HG02981 (cell line): ENCODE data around the gene TFCP2L1.

ENCODE experiments used
- ATAC-seq: cut with Tn5 transposase; IDR thresholded peaks from one replicate; pipeline ENCODE4 v1.9.1; 2021; ENCODE audit warnings: mild to moderate bottlenecking, moderate library complexity; ENCODE audit not compliant: unreplicated experiment

Gene TFCP2L1

DNA sequence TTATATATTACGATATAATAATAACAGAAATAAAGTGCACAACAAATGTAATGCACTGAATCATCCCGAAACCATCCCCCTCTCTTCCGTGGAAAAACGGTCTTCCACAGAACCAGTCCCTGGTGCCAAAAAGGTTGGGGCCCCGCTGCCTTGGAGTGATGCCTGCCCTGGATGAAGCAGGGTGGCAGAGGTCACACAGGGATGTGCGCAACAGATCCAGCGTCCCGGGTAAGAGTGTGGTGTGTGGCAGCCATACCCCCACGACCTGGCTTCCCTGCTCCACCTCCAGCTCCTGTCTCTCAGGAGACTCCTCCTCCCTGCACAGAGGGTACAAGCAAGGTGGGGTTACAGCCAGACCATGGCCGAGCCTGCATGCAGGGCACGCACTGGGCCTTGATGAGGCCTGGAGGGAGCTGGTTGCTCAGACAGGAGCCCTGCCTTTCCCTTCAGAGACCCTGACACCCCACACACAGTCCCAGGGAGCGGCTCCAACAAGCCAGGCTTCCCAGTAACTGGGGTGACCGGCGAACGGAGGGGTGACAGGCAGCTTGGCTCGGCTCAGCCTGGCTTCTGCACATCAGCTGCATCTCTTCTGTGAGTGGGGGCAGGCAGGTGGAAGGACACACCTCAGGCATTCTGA, 41.1 kb downstream of the TFCP2L1 start:
- no peak for ATAC-seq

DNA sequence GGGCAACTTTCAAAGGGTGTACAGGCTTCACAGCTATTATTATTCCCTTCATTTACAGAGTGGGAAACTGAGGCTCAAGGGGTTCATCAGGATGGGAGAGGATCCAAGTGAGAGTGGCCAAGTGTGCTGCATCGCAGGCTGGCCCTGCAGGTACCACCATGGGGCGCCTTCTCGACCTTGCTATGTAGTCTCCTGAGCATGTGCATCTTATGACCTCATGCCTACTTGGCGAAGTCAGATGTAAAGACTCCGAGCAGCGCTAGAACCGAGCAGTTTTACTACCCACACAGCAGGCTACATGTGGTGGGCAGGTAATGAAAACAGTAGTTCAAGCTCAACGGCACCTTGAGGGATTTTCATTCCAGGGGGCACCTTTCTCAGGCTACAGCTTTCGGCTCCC, 42.0 kb downstream of the TFCP2L1 start:
- no peak for ATAC-seq

- no peak for ATAC-seq
Measured at GRCh38 chr2:121242175-121242875, 42.7 kb downstream of the TFCP2L1 start.

- ATAC-seq: no peak
Measured at GRCh38 chr2:121241466-121241865, 43.5 kb downstream of the TFCP2L1 start.

DNA sequence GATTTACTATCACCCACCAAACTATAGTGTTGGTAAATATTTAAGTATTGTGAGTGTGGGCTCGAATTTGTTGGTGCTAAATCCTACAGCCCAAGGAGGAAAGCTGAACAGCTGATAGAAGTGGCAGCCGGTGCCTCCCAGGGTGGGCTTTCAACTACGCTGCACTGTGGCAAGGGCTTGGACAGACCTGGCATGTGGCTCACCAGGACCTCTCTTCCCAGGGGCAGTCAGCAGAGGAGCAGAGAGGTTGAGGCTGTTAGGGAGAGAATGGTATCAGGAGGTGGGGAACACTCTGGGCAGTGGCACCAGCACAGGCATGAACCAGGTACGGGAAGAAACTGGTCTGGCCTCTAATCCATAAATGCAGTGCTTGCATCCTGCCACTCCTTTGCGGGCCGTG, 44.6 kb downstream of the TFCP2L1 start:
- ATAC-seq: no peak

- no peak for ATAC-seq
Measured at GRCh38 chr2:121239969-121240368, 45.0 kb downstream of the TFCP2L1 start.

- ATAC-seq: no peak
Measured at GRCh38 chr2:121239471-121239870, 45.5 kb downstream of the TFCP2L1 start.

- ATAC-seq: no peak
Measured at GRCh38 chr2:121238828-121239227, 46.2 kb downstream of the TFCP2L1 start.

DNA sequence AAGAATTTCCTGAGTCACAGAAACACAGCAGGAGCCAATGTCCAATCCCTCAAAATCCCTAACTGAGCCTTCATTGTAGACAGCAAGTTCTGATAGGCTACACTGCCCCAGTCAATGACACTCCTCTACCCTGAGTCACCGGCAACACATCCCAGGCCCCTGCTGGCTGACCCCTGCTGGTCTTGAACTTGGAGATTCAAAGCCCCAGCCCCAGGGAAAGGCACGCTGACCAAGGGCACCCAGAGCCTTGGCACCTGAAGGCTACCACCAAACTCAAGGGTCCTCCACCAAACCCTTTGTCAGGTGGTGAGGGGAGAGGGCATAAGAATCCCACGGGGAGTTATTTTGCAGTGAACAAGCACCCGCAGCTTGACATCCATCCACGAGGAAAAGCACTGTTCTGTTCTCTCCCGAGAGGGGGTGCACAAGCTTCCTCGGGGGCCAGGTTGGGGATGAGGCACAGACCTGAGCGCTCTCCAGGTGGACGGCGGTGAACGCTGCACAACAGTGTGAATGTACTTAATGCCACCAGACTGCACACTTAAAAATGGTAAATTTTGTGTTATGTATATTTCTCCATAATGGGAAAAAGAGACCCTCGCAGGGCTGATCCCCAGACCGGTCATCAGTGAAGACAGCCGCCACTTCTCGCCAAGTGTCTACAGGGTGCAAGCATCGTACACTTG, 46.9 kb downstream of the TFCP2L1 start:
- no peak for ATAC-seq

DNA sequence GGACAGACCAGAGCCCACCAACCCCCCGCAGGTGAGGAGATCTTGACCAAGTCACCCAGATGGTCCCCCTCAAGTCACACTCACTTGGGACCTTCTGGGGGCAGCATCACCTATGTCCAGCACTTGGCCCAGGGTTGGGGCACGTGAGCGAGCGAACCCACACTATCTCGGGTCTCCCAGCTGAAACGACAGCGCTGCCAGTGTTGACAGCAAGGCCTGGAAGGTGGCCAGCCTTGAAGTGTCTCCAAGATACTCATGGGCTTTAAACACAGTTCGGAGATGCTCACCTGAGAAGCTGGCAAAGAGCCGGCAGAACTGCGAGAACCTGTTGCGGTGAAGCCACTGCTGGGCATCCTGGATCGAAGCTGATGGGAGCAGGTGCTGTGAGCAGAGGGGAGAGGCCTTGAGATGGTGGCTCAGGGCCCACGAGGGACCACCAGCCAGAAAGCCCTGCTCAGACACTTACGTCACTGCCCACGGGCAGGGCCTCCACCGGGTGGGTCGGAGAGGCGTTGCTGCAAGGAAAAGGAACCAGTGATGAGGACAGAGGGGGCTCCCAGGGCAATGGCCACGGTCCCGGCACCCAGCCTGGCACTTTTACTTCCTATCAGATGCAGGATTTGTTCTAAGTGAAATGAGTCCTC, 47.5 kb downstream of the TFCP2L1 start:
- no peak for ATAC-seq

GRCh38 chr2:121236650-121237180, 48.3 kb downstream of the TFCP2L1 start:
- no peak for ATAC-seq

DNA sequence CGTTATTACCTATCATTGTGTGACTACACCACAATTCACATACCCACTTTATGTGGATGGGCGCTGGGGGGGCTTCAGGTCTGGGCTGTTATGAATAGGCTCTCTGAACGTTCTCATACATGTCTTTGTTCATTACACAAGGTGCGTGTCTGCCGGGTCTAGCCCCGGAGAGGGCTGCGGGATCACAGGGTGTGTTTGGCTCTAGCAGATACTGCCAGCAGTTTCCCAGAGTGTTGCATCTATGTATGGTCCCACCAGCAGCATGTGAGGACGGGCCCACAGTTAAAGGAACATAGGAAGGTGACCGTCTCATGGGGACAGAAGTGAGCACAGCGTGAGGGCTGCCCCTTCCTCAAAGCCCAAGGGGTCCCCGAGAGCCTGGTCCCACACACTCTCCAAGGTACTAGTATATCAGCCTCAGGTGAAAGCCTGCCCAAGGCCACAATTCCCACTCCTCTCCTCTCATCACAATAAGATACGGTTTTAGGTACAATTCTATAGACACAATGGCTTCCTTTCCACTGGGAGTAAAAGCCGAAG, 48.8 kb downstream of the TFCP2L1 start:
- ATAC-seq: no peak

- no peak for ATAC-seq
Measured at GRCh38 chr2:121235542-121235941, 49.5 kb downstream of the TFCP2L1 start.

DNA sequence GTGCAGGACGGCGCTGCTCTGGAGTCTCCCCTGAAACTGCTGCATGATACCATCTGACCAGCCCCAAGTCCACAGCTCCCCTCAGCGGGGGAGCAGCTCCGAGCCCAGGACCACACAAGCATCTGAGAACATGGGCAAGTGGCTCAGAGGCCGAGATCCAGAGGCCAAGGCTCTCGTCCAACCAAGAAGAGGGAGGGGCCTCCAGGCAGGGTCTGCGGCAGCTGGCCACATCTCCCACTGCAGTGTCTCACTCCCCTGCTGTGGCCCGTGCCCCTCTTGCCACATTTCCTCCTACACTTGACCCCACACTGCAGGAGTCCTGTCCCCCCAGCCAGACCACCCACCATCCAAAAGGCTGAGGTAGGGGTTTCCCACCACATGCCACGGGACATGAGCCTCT, 50.2 kb downstream of the TFCP2L1 start:
- ATAC-seq: no peak

GRCh38 chr2:121234144-121234543, 50.9 kb downstream of the TFCP2L1 start:
- ATAC-seq: no peak

GRCh38 chr2:121233486-121234110, 51.4 kb downstream of the TFCP2L1 start:
- no peak for ATAC-seq

DNA sequence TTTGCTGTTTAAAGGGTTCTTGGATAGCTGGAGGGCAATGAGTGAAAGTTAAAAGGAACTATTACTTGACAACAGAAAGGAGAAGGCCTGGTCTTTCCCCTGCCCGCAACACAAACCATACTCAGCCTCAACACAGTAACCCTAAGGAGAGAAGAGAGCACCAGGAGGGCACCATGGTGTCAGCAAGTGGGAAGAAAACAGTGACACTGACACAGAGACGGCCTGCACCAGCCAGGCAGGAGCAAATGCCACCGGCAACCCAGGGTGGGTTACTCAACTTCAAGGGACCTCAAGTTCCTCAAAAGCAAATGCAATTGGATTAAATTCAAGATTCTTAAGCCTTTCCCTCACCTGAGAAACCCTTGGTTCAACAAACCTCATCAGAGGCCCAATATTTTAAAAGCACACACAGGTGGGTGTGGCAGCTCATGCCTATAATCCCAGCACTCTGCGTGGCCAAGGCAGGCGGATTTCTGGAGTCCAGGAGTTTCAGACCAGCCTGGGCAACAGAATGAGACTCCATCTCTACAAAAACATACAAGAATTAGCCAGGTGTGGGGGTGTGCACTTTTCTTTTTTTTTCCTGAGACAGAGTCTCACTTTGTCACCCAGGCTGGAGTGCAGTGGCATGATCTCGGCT, 52.3 kb downstream of the TFCP2L1 start:
- ATAC-seq: no peak

GRCh38 chr2:121231385-121232000, 53.5 kb downstream of the TFCP2L1 start:
- no peak for ATAC-seq

GRCh38 chr2:121228521-121228920, 56.5 kb downstream of the TFCP2L1 start:
- no peak for ATAC-seq
